ENCODE results near the gene ADAM15. TPM values are rescaled to one million over a fixed set of nuclear protein-coding genes. Genes with fewer than 3 reads are reported as not detected.

ADAM15 gene
- total RNA-seq, 1 donor from 2014 or later = 382 TPM

GRCh38 chr1:155075535-155075934 lies 24.4 kb downstream of the ADAM15 start:
- peaks cover 31% of the 10 kb centered on the region for H3K4me1 Mint-ChIP-seq (ENCODE audit: unreplicated experiment)
- H3K27ac Mint-ChIP-seq (ENCODE audit: unreplicated experiment) = peak overlapping the region; percentile 11
- H3K27me3 Mint-ChIP-seq (ENCODE audit: unreplicated experiment) = peaks cover 24% of the 10 kb centered on the region
- no peaks in the 10 kb centered on the region for H3K9me3 Mint-ChIP-seq (ENCODE audit: unreplicated experiment)
- H3K4me3 Mint-ChIP-seq (ENCODE audit: unreplicated experiment) = no peak overlapping the region
- no peak for TF ChIP-seq CTCF (IDR thresholded peaks at IDR 0.05; ENCODE audit: unreplicated experiment)
- peaks cover 12% of the 10 kb centered on the region for H3K36me3 Mint-ChIP-seq (ENCODE audit: low read depth, unreplicated experiment)
- no peak for DNase-seq (ENCODE audit: low spot score)

DNA sequence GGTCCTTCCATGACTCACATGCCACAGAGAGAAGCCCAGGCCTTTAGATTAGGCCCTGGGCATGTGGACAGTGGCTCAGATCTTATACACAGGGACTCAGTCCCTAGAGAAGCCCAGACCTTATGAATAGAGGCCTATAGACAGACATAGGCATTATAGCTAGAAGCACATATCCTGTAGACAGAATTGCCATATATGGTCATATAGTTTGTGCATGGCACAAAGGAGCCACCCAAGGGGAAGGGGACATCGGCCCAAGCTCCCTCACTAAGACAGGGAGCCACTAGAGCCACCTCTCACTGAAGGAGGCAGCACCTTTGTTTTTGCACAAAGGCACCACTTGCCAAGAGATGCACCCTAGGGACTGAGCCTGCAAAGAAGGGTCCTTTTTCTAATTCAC lies 25.3 kb downstream of the ADAM15 start:
- H3K36me3 Mint-ChIP-seq (ENCODE audit: low read depth, unreplicated experiment) = peaks cover 14% of the 10 kb centered on the region
- no peak overlapping the region for H3K4me3 Mint-ChIP-seq (ENCODE audit: unreplicated experiment)
- peaks cover 28% of the 10 kb centered on the region for H3K27me3 Mint-ChIP-seq (ENCODE audit: unreplicated experiment)
- H3K9me3 Mint-ChIP-seq (ENCODE audit: unreplicated experiment) = no peaks in the 10 kb centered on the region
- TF ChIP-seq CTCF (IDR thresholded peaks at IDR 0.05; ENCODE audit: unreplicated experiment) = no peak
- H3K4me1 Mint-ChIP-seq (ENCODE audit: unreplicated experiment) = peaks cover 33% of the 10 kb centered on the region
- no peak for DNase-seq (ENCODE audit: low spot score)
- no peak overlapping the region for H3K27ac Mint-ChIP-seq (ENCODE audit: unreplicated experiment)

- Mint-ChIP-seq H3K4me3 (ENCODE audit: unreplicated experiment) (peak overlapping the region; percentile 49), H3K4me1 (ENCODE audit: unreplicated experiment) (peaks cover 26% of the 10 kb centered on the region), H3K9me3 (ENCODE audit: unreplicated experiment) (no peaks in the 10 kb centered on the region), H3K36me3 (ENCODE audit: low read depth, unreplicated experiment) (peaks cover 12% of the 10 kb centered on the region), H3K27me3 (ENCODE audit: unreplicated experiment) (peaks cover 28% of the 10 kb centered on the region), H3K27ac (ENCODE audit: unreplicated experiment) (no peak overlapping the region)
- TF ChIP-seq CTCF (IDR thresholded peaks at IDR 0.05; ENCODE audit: unreplicated experiment) = no peak
- DNase-seq (ENCODE audit: low spot score) = no peak
Measured at GRCh38 chr1:155077346-155077745, 26.2 kb downstream of the ADAM15 start.

GRCh38 chr1:155077758-155078445 lies 26.8 kb downstream of the ADAM15 start:
- Mint-ChIP-seq H3K27me3 (ENCODE audit: unreplicated experiment) (peaks cover 31% of the 10 kb centered on the region), H3K4me1 (ENCODE audit: unreplicated experiment) (peaks cover 25% of the 10 kb centered on the region), H3K4me3 (ENCODE audit: unreplicated experiment) (peak overlapping the region; percentile 49), H3K36me3 (ENCODE audit: low read depth, unreplicated experiment) (peaks cover 10% of the 10 kb centered on the region), H3K27ac (ENCODE audit: unreplicated experiment) (no peak overlapping the region), H3K9me3 (ENCODE audit: unreplicated experiment) (no peaks in the 10 kb centered on the region)
- TF ChIP-seq CTCF (IDR thresholded peaks at IDR 0.05; ENCODE audit: unreplicated experiment) = no peak
- DNase-seq (ENCODE audit: low spot score) = no peak

DNA sequence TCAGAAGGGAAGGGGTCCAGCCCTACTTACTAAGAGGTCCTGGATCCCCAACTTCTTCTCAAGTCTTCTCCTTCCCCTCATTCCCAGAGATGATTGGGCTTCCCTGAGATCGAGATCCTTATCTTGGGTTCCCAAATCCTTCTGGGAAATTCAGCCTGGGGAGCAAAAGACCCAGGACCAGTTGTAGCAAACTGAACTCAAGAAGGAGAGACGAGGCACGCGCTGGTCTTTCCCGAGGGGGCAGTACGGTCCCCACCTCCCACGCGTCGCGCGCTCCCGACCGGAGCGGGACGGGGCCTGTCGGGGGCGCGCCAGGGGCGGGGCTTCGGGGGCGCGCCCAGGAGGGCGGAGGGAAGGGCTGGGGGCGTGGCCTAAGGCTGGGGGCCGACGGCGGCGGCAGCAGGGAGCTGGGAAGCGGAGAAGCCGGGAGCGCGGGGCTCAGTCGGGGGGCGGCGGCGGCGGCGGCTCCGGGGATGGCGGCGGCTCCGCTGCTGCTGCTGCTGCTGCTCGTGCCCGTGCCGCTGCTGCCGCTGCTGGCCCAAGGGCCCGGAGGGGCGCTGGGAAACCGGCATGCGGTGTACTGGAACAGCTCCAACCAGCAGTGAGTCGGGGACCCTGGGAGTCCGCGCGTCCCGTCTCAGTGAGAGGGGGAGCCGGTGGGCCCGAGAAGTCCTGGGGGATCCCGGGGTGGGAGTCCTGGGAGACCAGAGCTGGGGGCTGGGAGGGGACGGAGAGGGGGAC lies 27.5 kb downstream of the ADAM15 start, which contains the start of gene EFNA3:
Gene EFNA3, plus strand, starts transcription at position 369 of the 741 bp plus-strand sequence. Its CDS starts 105 bp downstream, at position 474.
- peaks cover 9% of the 10 kb centered on the region for H3K36me3 Mint-ChIP-seq (ENCODE audit: low read depth, unreplicated experiment)
- H3K27me3 Mint-ChIP-seq (ENCODE audit: unreplicated experiment) = peaks cover 35% of the 10 kb centered on the region
- peak; percentile 66 for DNase-seq (ENCODE audit: low spot score)
- no peaks in the 10 kb centered on the region for H3K9me3 Mint-ChIP-seq (ENCODE audit: unreplicated experiment)
- no peak within 1 kb of the TSS for H3K27ac Mint-ChIP-seq (ENCODE audit: unreplicated experiment)
- TF ChIP-seq CTCF (IDR thresholded peaks at IDR 0.05; ENCODE audit: unreplicated experiment) = no peak
- peaks cover 21% of the 10 kb centered on the region for H3K4me1 Mint-ChIP-seq (ENCODE audit: unreplicated experiment)
- peak within 1 kb of the TSS; percentile 87 for H3K4me3 Mint-ChIP-seq (ENCODE audit: unreplicated experiment)
